ENCODE data around the gene FADS3. TPM values are rescaled to one million over a fixed set of nuclear protein-coding genes. Genes with fewer than 3 reads are reported as not detected.

FADS3 gene
- total and polyA plus RNA-seq, 9 of the 15 experiments (the other 6 are each of a cell fraction or from before 2014, with no cell fraction given): 0.97 to 148 (median 92.7) TPM

DNA sequence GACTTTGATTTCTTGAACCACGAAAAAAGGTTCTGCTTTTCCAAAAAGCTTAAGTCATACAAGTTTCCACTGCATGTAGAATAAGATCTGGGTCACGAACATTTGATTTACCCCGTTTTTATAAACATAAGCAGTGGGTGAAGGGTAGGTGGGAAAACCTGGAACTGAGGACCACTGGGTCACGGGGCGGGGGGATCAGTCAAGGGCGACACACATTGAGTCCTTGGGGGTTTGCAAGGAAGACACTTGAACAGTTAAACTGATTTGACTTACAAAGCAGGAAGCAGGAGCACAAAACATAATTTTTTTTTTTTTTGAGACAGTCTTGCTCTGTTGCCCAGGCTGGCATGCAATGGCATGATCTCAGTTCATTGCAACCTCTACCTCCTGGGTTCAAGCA, 10.9 kb downstream of the FADS3 start:
- peaks cover 30% of the 10 kb centered on the region; the same call in 2 of the 3 replicates for H3K36me3 ChIP-seq (ENCODE audit: control insufficient read depth, insufficient read depth, low read length)
- POLR2A ChIA-PET: interaction anchor here (0.9 to 2.3 kb wide), 9 partner anchors 9 to 251 kb away, joined by 3 to 9 read pairs (median 4); partner anchors contain the start of genes BEST1 and FTH1

DNA sequence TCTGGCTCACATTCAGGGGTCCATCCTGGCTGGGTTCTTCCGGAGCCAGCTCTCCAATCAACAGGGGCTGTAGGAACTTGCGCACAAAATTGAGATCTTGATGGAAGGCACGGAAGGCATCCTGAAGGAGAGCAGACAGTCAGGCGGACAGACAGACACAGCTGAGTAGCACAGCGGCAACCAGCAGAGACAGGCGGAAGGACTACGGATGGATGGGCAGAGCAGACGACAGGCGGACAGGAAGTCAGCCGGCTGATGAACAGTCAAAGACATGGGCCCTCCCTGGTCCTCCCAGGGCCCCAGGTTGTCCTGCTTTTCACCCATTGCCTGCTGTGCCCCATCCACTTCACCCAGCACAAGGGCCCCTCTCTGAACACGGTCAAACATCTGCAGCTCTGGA, 11.3 kb downstream of the FADS3 start:
- FAIRE-seq (no peak), DNase-seq (ENCODE audit: extremely low read depth in 1 of 4, low spot score in 3 of 4) (no peak), ATAC-seq (no peak)
- BruUV-seq (replicated peaks): no TSS peak
- WGBS (ENCODE audit: insufficient coverage, low coverage, missing lambda C conversion rate): 89% methylated on average over 11 of the region's 11 CpGs
- peak overlapping the region in 1 of 2 experiments; percentile 85; a peak in 2 of 4 replicates for H3K9ac ChIP-seq (ENCODE audit: insufficient read depth in 1 of 2, low read depth in 2 of 2, low read length in 2 of 2)
- peaks cover 6% of the 10 kb centered on the region for H3K79me2 ChIP-seq (ENCODE audit: control insufficient read depth, insufficient read depth, low read length)
- POLR2A ChIA-PET: interaction anchor here (0.8 to 1.9 kb wide), 7 partner anchors 8 to 252 kb away, joined by 3 to 4 read pairs (median 3); partner anchors contain the start of gene FTH1
- intact Hi-C loops (cut with micrococcal nuclease): no loop called here
- no peak overlapping the region for H3K27ac ChIP-seq (ENCODE audit: extremely low read depth, low read depth, low read length)
- H3K9me3 ChIP-seq (replicated peaks; ENCODE audit: control insufficient read depth, insufficient read depth, low read depth, low read length): no peaks in the 10 kb centered on the region
- H3K36me3 ChIP-seq (ENCODE audit: control insufficient read depth, insufficient read depth, low read length): peaks cover 30% of the 10 kb centered on the region; the same call in 2 of the 3 replicates
- no peaks in the 10 kb centered on the region for H3K27me3 ChIP-seq (ENCODE audit: control insufficient read depth in 2 of 2, insufficient read depth in 2 of 2, low read length in 2 of 2)
- in situ Hi-C loops (cut with MboI): no loop called here
- H3K9me1 ChIP-seq (ENCODE audit: control insufficient read depth, insufficient read depth, low read length): no peaks in the 10 kb centered on the region
- H3K4me2 ChIP-seq (ENCODE audit: insufficient read depth, low read length): no peak overlapping the region
- H4K20me1 ChIP-seq (replicated peaks; ENCODE audit: control insufficient read depth, insufficient read depth, low read length): 0 out of 2 replicates have a peak, but pooled peaks cover 1% of the 10 kb centered on the region
- no peak overlapping the region for H2AFZ ChIP-seq (ENCODE audit: low read depth, low read length)
- H3K4me1 ChIP-seq (replicated peaks in 1 of 2; ENCODE audit: control insufficient read depth in 2 of 2, insufficient read depth in 2 of 2, low read length in 2 of 2): peaks cover 8 to 54% of the 10 kb centered on the region in 2 experiments; a peak in 4 of 5 replicates
- CTCF ChIA-PET (ENCODE audit: low intra/inter-chr PET ratio): no interaction called here
- H3K4me3 ChIP-seq: no peak overlapping the region
- TF ChIP-seq POLR3A (IDR thresholded peaks at IDR 0.05; ENCODE audit: borderline replicate concordance, extremely low read depth, insufficient read depth, insufficient read length) (no peak), ZNF79 (CRISPR knock-in tag; IDR thresholded peaks at IDR 0.05; ENCODE audit: low read depth) (no peak), POLR2H (tag; IDR thresholded peaks at IDR 0.05; ENCODE audit: low read depth) (no peak), RAD21 (CRISPR knock-in tag; conservative IDR thresholded peaks at IDR 0.05 in 1 of 2, IDR thresholded peaks at IDR 0.05 in 1 of 2) (no peak), ZNF282 (CRISPR knock-in tag; IDR thresholded peaks at IDR 0.05) (no peak), POLR3G (IDR thresholded peaks at IDR 0.05; ENCODE audit: extremely low read depth, insufficient read length, insufficient replicate concordance) (no peak), MECOM (CRISPR knock-in tag; IDR thresholded peaks at IDR 0.05) (no peak), XRCC3 (IDR thresholded peaks at IDR 0.05) (no peak), ZNF134 (CRISPR knock-in tag; conservative IDR thresholded peaks at IDR 0.05) (no peak), ZNF444 (CRISPR knock-in tag; IDR thresholded peaks at IDR 0.05) (no peak), NEUROD1 (IDR thresholded peaks at IDR 0.05; ENCODE audit: borderline replicate concordance, low read depth, low read length, partially characterized antibody) (no peak)
- TF ChIP-seq, protein P1, sequence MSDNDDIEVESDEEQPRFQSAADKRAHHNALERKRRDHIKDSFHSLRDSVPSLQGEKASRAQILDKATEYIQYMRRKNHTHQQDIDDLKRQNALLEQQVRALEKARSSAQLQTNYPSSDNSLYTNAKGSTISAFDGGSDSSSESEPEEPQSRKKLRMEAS (CRISPR knock-in tag; IDR thresholded peaks at IDR 0.05): no peak

More for the DNA sequence above, 10.9 kb downstream of the FADS3 start:
- 71% methylated on average over 6 of the region's 6 CpGs for WGBS (ENCODE audit: insufficient coverage, low coverage, missing lambda C conversion rate)
- Histone ChIP-seq H4K20me1 (replicated peaks; ENCODE audit: control insufficient read depth, insufficient read depth, low read length) (0 out of 2 replicates have a peak, but pooled peaks cover 5% of the 10 kb centered on the region), H3K9me3 (replicated peaks; ENCODE audit: control insufficient read depth, insufficient read depth, low read depth, low read length) (no peaks in the 10 kb centered on the region), H3K27ac (ENCODE audit: extremely low read depth, low read depth, low read length) (no peak overlapping the region), H3K27me3 (ENCODE audit: control insufficient read depth in 2 of 2, insufficient read depth in 2 of 2, low read length in 2 of 2) (no peaks in the 10 kb centered on the region), H3K4me1 (replicated peaks in 1 of 2; ENCODE audit: control insufficient read depth in 2 of 2, insufficient read depth in 2 of 2, low read length in 2 of 2) (peaks cover 12 to 58% of the 10 kb centered on the region in 2 experiments; a peak in 4 of 5 replicates), H3K79me2 (ENCODE audit: control insufficient read depth, insufficient read depth, low read length) (peaks cover 8% of the 10 kb centered on the region), H3K4me3 (no peak overlapping the region), H3K9me1 (ENCODE audit: control insufficient read depth, insufficient read depth, low read length) (peaks cover under 1% of the 10 kb centered on the region), H3K9ac (ENCODE audit: insufficient read depth in 1 of 2, low read depth in 2 of 2, low read length in 2 of 2) (no peak overlapping the region), H3K4me2 (ENCODE audit: insufficient read depth, low read length) (no peak overlapping the region), H2AFZ (ENCODE audit: low read depth, low read length) (no peak overlapping the region)
- FAIRE-seq (no peak), ATAC-seq (no peak), DNase-seq (ENCODE audit: extremely low read depth in 1 of 4, low spot score in 3 of 4) (no peak)
- CTCF ChIA-PET (ENCODE audit: low intra/inter-chr PET ratio): no interaction called here
- intact Hi-C loops (cut with micrococcal nuclease) (no loop called here), in situ Hi-C loops (cut with MboI) (no loop called here)
- no TSS peak for BruUV-seq (replicated peaks)
- TF ChIP-seq ERF (CRISPR knock-in tag; IDR thresholded peaks at IDR 0.05): no peak
- no peak for TF ChIP-seq RBM25 (IDR thresholded peaks at IDR 0.05; ENCODE audit: low read depth, low read length, severe bottlenecking)
- no peak for TF ChIP-seq JUND (IDR thresholded peaks at IDR 0.05; ENCODE audit: borderline replicate concordance, low read depth, low read length)
- no peak for TF ChIP-seq JUND (tag; IDR thresholded peaks at IDR 0.05; ENCODE audit: borderline replicate concordance, low read depth, low read length)
- TF ChIP-seq, protein P2, sequence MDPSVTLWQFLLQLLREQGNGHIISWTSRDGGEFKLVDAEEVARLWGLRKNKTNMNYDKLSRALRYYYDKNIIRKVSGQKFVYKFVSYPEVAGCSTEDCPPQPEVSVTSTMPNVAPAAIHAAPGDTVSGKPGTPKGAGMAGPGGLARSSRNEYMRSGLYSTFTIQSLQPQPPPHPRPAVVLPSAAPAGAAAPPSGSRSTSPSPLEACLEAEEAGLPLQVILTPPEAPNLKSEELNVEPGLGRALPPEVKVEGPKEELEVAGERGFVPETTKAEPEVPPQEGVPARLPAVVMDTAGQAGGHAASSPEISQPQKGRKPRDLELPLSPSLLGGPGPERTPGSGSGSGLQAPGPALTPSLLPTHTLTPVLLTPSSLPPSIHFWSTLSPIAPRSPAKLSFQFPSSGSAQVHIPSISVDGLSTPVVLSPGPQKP (CRISPR knock-in tag; IDR thresholded peaks at IDR 0.05): no peak
- no peak for TF ChIP-seq ZNF174 (CRISPR knock-in tag; IDR thresholded peaks at IDR 0.05)

All from K562 (cell line).